B cell (primary cell): ENCODE results near the gene ODF2. TPM values are rescaled to one million over a fixed set of nuclear protein-coding genes. Genes with fewer than 3 reads are reported as not detected.

Experiments used
- ATAC-seq: fragments of 200-7000 bp; cut with Tn5 transposase; one replicate; pipeline ENCODE4 v1.10.0; 2021; ENCODE audit warnings: low read depth, mild to moderate bottlenecking, moderate number of reproducible peaks, moderate library complexity
- CTCF ChIA-PET: fragments of 350-600 bp; sonication (Branson Sonifier 250); formaldehyde crosslinking; loops from one replicate; lab custom pipeline; 2021; ENCODE audit warnings: antibody characterized with exemption, inconsistent platforms; lab: Charles Lee
- POLR2A ChIA-PET: fragments of 350-600 bp; sonication (Branson Sonifier 250); formaldehyde crosslinking; loops from one replicate; lab custom pipeline; 2021; ENCODE audit warnings: antibody characterized with exemption; lab: Charles Lee
- DNase-seq: peaks from one replicate; pipeline ENCODE4 v3.0.0; 2013
- H2AFZ ChIP-seq: 2 replicates; pipeline ENCODE4 v1.6.1; 2012; ENCODE audit warnings: mild to moderate bottlenecking, low read depth, low read length; ENCODE audit not compliant: insufficient read depth, poor library complexity, severe bottlenecking
- H3K27ac ChIP-seq, 2 donors: 1 replicate in 1 of 2; 2 replicates in 1 of 2; pipeline ENCODE4 v1.5.1; 2012 to 2013; ENCODE audit warnings: low read length in 2 of 2, mild to moderate bottlenecking in 2 of 2, moderate library complexity in 1 of 2
- H3K27me3 ChIP-seq, 4 experiments: fragments of 200-600 bp in 1 of 4; sonication (generic) in 1 of 4; replicated peaks in 1 of 4; 1 replicate in 2 of 4; 2 replicates in 2 of 4; pipeline versions ENCODE4 v1.6.1 to v1.7.0; 2013 to 2016; ENCODE audit warnings: low read length in 3 of 4, mild to moderate bottlenecking in 2 of 4, mixed read lengths in 1 of 4, moderate library complexity in 1 of 4; ENCODE audit not compliant: insufficient read depth in 4 of 4, control insufficient read depth in 3 of 4; ENCODE audit errors: control extremely low read depth in 1 of 4
- H3K36me3 ChIP-seq, 2 experiments: replicated peaks in 1 of 2; 1 replicate in 1 of 2; 2 replicates in 1 of 2; pipeline versions ENCODE4 v1.6.1 to v1.7.1; 2013; ENCODE audit warnings: low read length in 1 of 2; ENCODE audit not compliant: insufficient read depth in 2 of 2, control insufficient read depth in 1 of 2; ENCODE audit errors: control extremely low read depth in 1 of 2, extremely low read depth in 1 of 2
- H3K4me1 ChIP-seq, 2 donors: fragments of 200-600 bp in 1 of 2; sonication (generic) in 1 of 2; 1 replicate in 1 of 2; 2 replicates in 1 of 2; pipeline versions ENCODE4 v1.5.1 to v1.6.1; 2013 to 2017; ENCODE audit warnings: low read length in 2 of 2; ENCODE audit not compliant: control insufficient read depth in 2 of 2, insufficient read depth in 2 of 2
- H3K4me2 ChIP-seq: replicated peaks from 2 replicates; pipeline ENCODE3; 2012; ENCODE audit warnings: mild to moderate bottlenecking, low read depth, low read length; ENCODE audit not compliant: poor library complexity, severe bottlenecking
- H3K4me3 ChIP-seq, 5 experiments: fragments of 200-600 bp in 1 of 5; sonication (generic) in 1 of 5; 1 replicate in 3 of 5; 2 replicates in 2 of 5; pipeline versions ENCODE4 v1.5.1 to v1.7.0; 2011 to 2016; ENCODE audit warnings: low read length in 4 of 5, mild to moderate bottlenecking in 4 of 5, low read depth in 2 of 5, control low read depth in 1 of 5, moderate library complexity in 1 of 5; ENCODE audit not compliant: insufficient read depth in 1 of 5; ENCODE audit errors: control extremely low read depth in 1 of 5, extremely low read depth in 1 of 5
- H3K79me2 ChIP-seq: fragments of 200-600 bp; sonication (generic); one replicate; pipeline ENCODE4 v1.6.0; 2016; ENCODE audit warnings: low read length; ENCODE audit not compliant: control insufficient read depth, insufficient read depth
- H3K9ac ChIP-seq: fragments of 200-600 bp; sonication (generic); 2 replicates; pipeline ENCODE4 v1.6.1; 2017; ENCODE audit warnings: mild to moderate bottlenecking, low read length, moderate library complexity
- H3K9me3 ChIP-seq, 3 donors: one replicate each; pipeline versions ENCODE4 v1.6.1 to v1.7.1; 2013; ENCODE audit warnings: low read length in 2 of 3; ENCODE audit not compliant: control insufficient read depth in 2 of 3, insufficient read depth in 1 of 3; ENCODE audit errors: control extremely low read depth in 1 of 3
- H4K20me1 ChIP-seq: 2 replicates; pipeline ENCODE4 v1.6.0; 2012; ENCODE audit warnings: mild to moderate bottlenecking, low read length; ENCODE audit not compliant: insufficient read depth, control insufficient read depth, poor library complexity, severe bottlenecking
- H3K27ac Mint-ChIP-seq: one replicate; pipeline ENCODE4 v1.8.0; 2021; ENCODE audit warnings: mixed read lengths
- H3K27me3 Mint-ChIP-seq: one replicate; pipeline ENCODE4 v1.8.0; 2021; ENCODE audit warnings: mixed read lengths
- H3K4me1 Mint-ChIP-seq: one replicate; pipeline ENCODE4 v1.8.0; 2021; ENCODE audit warnings: mixed read lengths
- H3K4me3 Mint-ChIP-seq: one replicate; pipeline ENCODE4 v1.8.0; 2021; ENCODE audit warnings: mixed read lengths
- H3K9me3 Mint-ChIP-seq: one replicate; pipeline ENCODE4 v1.8.0; 2022; ENCODE audit warnings: mixed read lengths; ENCODE audit not compliant: insufficient read depth
- CTCF ChIP-seq: fragments of 200-600 bp; IDR thresholded peaks from one replicate; pipeline ENCODE4 v1.8.0; 2022; ENCODE audit warnings: antibody characterized with exemption, mild to moderate bottlenecking
- EZH2 ChIP-seq: IDR thresholded peaks from 2 replicates; pipeline ENCODE4 v1.6.1; 2012; ENCODE audit warnings: borderline replicate concordance, low read depth, mild to moderate bottlenecking, moderate library complexity, low read length; ENCODE audit not compliant: insufficient read depth, poor library complexity, severe bottlenecking
- WGBS: methylation state at CpG from one replicate; pipeline ENCODE4 v1.1.5; 2013; ENCODE audit warnings: missing lambda C conversion rate; ENCODE audit not compliant: insufficient coverage; 5-methylcytosine and 5-hydroxymethylcytosine counted together
- intact Hi-C: fragments of 100-400 bp; cut with micrococcal nuclease; formaldehyde crosslinking; loops from one replicate; pipeline ENCODE4 v1.10.0; 2022
- polyA plus RNA-seq: library from polyadenylated mRNA; depleted of rRNA; stranded (reverse); fragments of >200 nt; gene quantifications from 2 replicates; pipeline ENCODE4 v1.2.3, GENCODE V29; 2012
- total RNA-seq, 2 donors: library from RNA; stranded (reverse); fragments of 120-200 nt in 1 of 2; gene quantifications; 1 replicate in 1 of 2; 2 replicates in 1 of 2; pipeline versions ENCODE4 v1.2.3 to v1.2.4, GENCODE V29; 2013 to 2022

The ODF2 gene
- total and polyA plus RNA-seq, 2 donors (not counting 1 experiment from before 2014, with no cell fraction given): 30.1 to 42.9 TPM

GRCh38 chr9:128429513-128430086 is 26.2 kb upstream of the ODF2 start:
- DNase-seq: no peak
- no peaks in the 10 kb centered on the region for H3K4me1 Mint-ChIP-seq
- Histone ChIP-seq H3K9ac (no peak overlapping the region), H3K27me3 (no peaks in the 10 kb centered on the region), H3K36me3 (no peaks in the 10 kb centered on the region), H4K20me1 (no peaks in the 10 kb centered on the region), H3K79me2 (no peaks in the 10 kb centered on the region), H3K4me2 (no peak overlapping the region), H3K4me1 (no peaks in the 10 kb centered on the region), H3K9me3 (no peaks in the 10 kb centered on the region), H3K27ac (no peak overlapping the region), H2AFZ (no peak overlapping the region), H3K4me3 (no peak overlapping the region)
- ChIA-PET POLR2A (no interaction called here), CTCF (interaction anchor here (0.6 to 1.2 kb wide), 2 partner anchors 9 to 332 kb away, joined by 6 to 12 read pairs; partner anchors contain the start of gene CERCAM)
- H3K9me3 Mint-ChIP-seq: no peaks in the 10 kb centered on the region
- no peak overlapping the region for H3K4me3 Mint-ChIP-seq
- no peaks in the 10 kb centered on the region for H3K27me3 Mint-ChIP-seq
- TF ChIP-seq EZH2 (no peak), CTCF (no peak)
- WGBS: 100% methylated on average over 7 of the region's 13 CpGs
- no peak for ATAC-seq
- intact Hi-C loops: no loop called here
- H3K27ac Mint-ChIP-seq: no peak overlapping the region

- no peaks in the 10 kb centered on the region for H4K20me1 ChIP-seq
- DNase-seq: no peak
- H2AFZ ChIP-seq: no peak overlapping the region
- 93% methylated on average over 6 of the region's 8 CpGs for WGBS
- Mint-ChIP-seq H3K4me1 (no peaks in the 10 kb centered on the region), H3K27me3 (no peaks in the 10 kb centered on the region), H3K4me3 (no peak overlapping the region), H3K9me3 (no peaks in the 10 kb centered on the region), H3K27ac (no peak overlapping the region)
- H3K4me1 ChIP-seq: no peaks in the 10 kb centered on the region
- intact Hi-C loops: no loop called here
- no peak overlapping the region for H3K9ac ChIP-seq
- H3K9me3 ChIP-seq: no peaks in the 10 kb centered on the region
- ChIA-PET POLR2A (no interaction called here), CTCF (no interaction called here)
- no peak for ATAC-seq
- no peaks in the 10 kb centered on the region for H3K27me3 ChIP-seq
- TF ChIP-seq CTCF (no peak), EZH2 (no peak)
- H3K79me2 ChIP-seq: no peaks in the 10 kb centered on the region
- no peak overlapping the region for H3K27ac ChIP-seq
- no peak overlapping the region for H3K4me2 ChIP-seq
- H3K36me3 ChIP-seq: no peaks in the 10 kb centered on the region
- no peak overlapping the region for H3K4me3 ChIP-seq
Measured at GRCh38 chr9:128431207-128431606, 24.6 kb upstream of the ODF2 start.
